Neural progenitor cell (in vitro differentiated cells): ENCODE data around the gene LTBP3. TPM values are rescaled to one million over a fixed set of nuclear protein-coding genes. Genes with fewer than 3 reads are reported as not detected.
A peak's percentile ranks its signal among the peaks of the same experiment; 100 is the strongest.

Experiments used
- DNase-seq: peaks from one replicate; pipeline ENCODE4 v3.0.0-alpha.2; 2016; ENCODE audit warnings: low spot score
- H2AFZ ChIP-seq: fragments of 200-600 bp; sonication (generic); replicated peaks from 2 replicates; pipeline ENCODE4 v1.6.1; 2016; ENCODE audit warnings: antibody characterized with exemption
- H3F3A ChIP-seq: fragments of 200-600 bp; sonication (generic); 2 replicates; pipeline ENCODE4 v1.6.1; 2016; ENCODE audit warnings: antibody characterized with exemption, low read depth
- H3K27ac ChIP-seq: fragments of 200-600 bp; sonication (generic); 2 replicates; pipeline ENCODE4 v1.5.1; 2016; ENCODE audit warnings: mild to moderate bottlenecking
- H3K27me3 ChIP-seq: fragments of 200-600 bp; sonication (generic); 2 replicates; pipeline ENCODE4 v1.6.1; 2016; ENCODE audit warnings: mild to moderate bottlenecking, moderate library complexity
- H3K36me3 ChIP-seq: fragments of 200-600 bp; sonication (generic); 2 replicates; pipeline ENCODE4 v1.5.1; 2016
- H3K4me1 ChIP-seq: fragments of 200-600 bp; sonication (generic); 2 replicates; pipeline ENCODE4 v1.6.1; 2016; ENCODE audit warnings: mixed run types
- H3K4me2 ChIP-seq: fragments of 200-600 bp; sonication (generic); 2 replicates; pipeline ENCODE4 v1.6.1; 2016
- H3K4me3 ChIP-seq: fragments of 200-600 bp; sonication (generic); 2 replicates; pipeline ENCODE4 v1.5.1; 2016
- H3K79me2 ChIP-seq: fragments of 200-600 bp; sonication (generic); 2 replicates; pipeline ENCODE4 v1.6.1; 2016; ENCODE audit warnings: low read depth
- H3K9ac ChIP-seq: fragments of 200-600 bp; sonication (generic); 2 replicates; pipeline ENCODE4 v1.6.1; 2016
- H3K9me3 ChIP-seq: fragments of 200-600 bp; sonication (generic); 2 replicates; pipeline ENCODE4 v1.5.1; 2016; ENCODE audit warnings: low read depth
- H4K20me1 ChIP-seq: fragments of 200-600 bp; sonication (generic); 2 replicates; pipeline ENCODE4 v1.6.1; 2016; ENCODE audit warnings: low read depth
- H3K27ac Mint-ChIP-seq: 3 replicates; pipeline ENCODE4 v1.8.0; 2021; ENCODE audit warnings: mixed read lengths
- H3K27me3 Mint-ChIP-seq: 2 replicates; pipeline ENCODE4 v1.8.0; 2022; ENCODE audit warnings: low read depth, mild to moderate bottlenecking, inconsistent platforms, moderate library complexity, mixed read lengths; ENCODE audit not compliant: insufficient read depth
- H3K36me3 Mint-ChIP-seq: 3 replicates; pipeline ENCODE4 v1.8.0; 2021; ENCODE audit warnings: mixed read lengths
- H3K4me1 Mint-ChIP-seq: 3 replicates; pipeline ENCODE4 v1.8.0; 2021; ENCODE audit warnings: mixed read lengths
- H3K4me3 Mint-ChIP-seq: 3 replicates; pipeline ENCODE4 v1.8.0; 2021; ENCODE audit warnings: mild to moderate bottlenecking, moderate library complexity, mixed read lengths
- H3K9me3 Mint-ChIP-seq: 3 replicates; pipeline ENCODE4 v1.8.0; 2020; ENCODE audit warnings: mixed read lengths
- CTCF ChIP-seq: fragments of 200-600 bp; sonication (generic); IDR thresholded peaks from 2 replicates; pipeline ENCODE4 v1.5.1; 2017; ENCODE audit warnings: antibody characterized with exemption, mild to moderate bottlenecking
- EZH2 ChIP-seq: fragments of 200-600 bp; sonication (generic); IDR thresholded peaks from 2 replicates; pipeline ENCODE4 v1.6.1; 2017; ENCODE audit warnings: antibody characterized with exemption, mild to moderate bottlenecking, moderate library complexity
- EZH2phosphoT487 ChIP-seq: fragments of 200-600 bp; sonication (generic); IDR thresholded peaks from 2 replicates; pipeline ENCODE4 v1.6.1; 2017; ENCODE audit warnings: antibody characterized with exemption
- total RNA-seq: library from RNA; depleted of rRNA; stranded (reverse); fragments of >200 nt; gene quantifications from 2 replicates; pipeline ENCODE4 v1.2.3, GENCODE V29; 2015; ENCODE audit warnings: low replicate concordance

LTBP3 gene
- total RNA-seq, 1 donor from 2014 or later: 1.2 TPM

- no peak overlapping the region for H2AFZ ChIP-seq
- Mint-ChIP-seq H3K4me3 (no peak overlapping the region), H3K36me3 (peaks cover 23% of the 10 kb centered on the region), H3K27ac (no peak overlapping the region), H3K9me3 (no peaks in the 10 kb centered on the region), H3K27me3 (peaks cover 2% of the 10 kb centered on the region), H3K4me1 (peaks cover 12% of the 10 kb centered on the region)
- no peak for TF ChIP-seq EZH2phosphoT487
- TF ChIP-seq CTCF: no peak
- TF ChIP-seq EZH2: no peak
- no peak for DNase-seq
- no peak overlapping the region for H3K4me2 ChIP-seq
- H3K36me3 ChIP-seq: no peaks in the 10 kb centered on the region
- H4K20me1 ChIP-seq: peaks cover 44% of the 10 kb centered on the region
- no peaks in the 10 kb centered on the region for H3K27me3 ChIP-seq
- H3K79me2 ChIP-seq: peaks cover 15% of the 10 kb centered on the region
- peaks cover 5% of the 10 kb centered on the region for H3K4me1 ChIP-seq
- H3F3A ChIP-seq: peaks cover 4% of the 10 kb centered on the region
- H3K27ac ChIP-seq: no peak overlapping the region
- H3K9me3 ChIP-seq: no peaks in the 10 kb centered on the region
- H3K9ac ChIP-seq: no peak overlapping the region
- no peak overlapping the region for H3K4me3 ChIP-seq
Observed at GRCh38 chr11:65529475-65530156, 28.5 kb downstream of the LTBP3 start.

- Histone ChIP-seq H3K4me3 (no peak overlapping the region), H2AFZ (no peak overlapping the region), H3K9me3 (no peaks in the 10 kb centered on the region), H3F3A (peaks cover 11% of the 10 kb centered on the region), H3K36me3 (no peaks in the 10 kb centered on the region), H3K4me1 (peaks cover 12% of the 10 kb centered on the region), H3K4me2 (no peak overlapping the region), H3K27ac (no peak overlapping the region), H3K27me3 (no peaks in the 10 kb centered on the region), H3K9ac (no peak overlapping the region), H4K20me1 (peaks cover 49% of the 10 kb centered on the region), H3K79me2 (peaks cover 15% of the 10 kb centered on the region)
- no peak overlapping the region for H3K27ac Mint-ChIP-seq
- DNase-seq: no peak
- H3K9me3 Mint-ChIP-seq: no peaks in the 10 kb centered on the region
- no peaks in the 10 kb centered on the region for H3K27me3 Mint-ChIP-seq
- H3K4me1 Mint-ChIP-seq: peaks cover 17% of the 10 kb centered on the region
- peak overlapping the region; percentile 49 for H3K4me3 Mint-ChIP-seq
- H3K36me3 Mint-ChIP-seq: peaks cover 21% of the 10 kb centered on the region
- TF ChIP-seq CTCF: no peak
- no peak for TF ChIP-seq EZH2
Observed at GRCh38 chr11:65528819-65529350, 29.3 kb downstream of the LTBP3 start.

- Histone ChIP-seq H3K36me3 (no peaks in the 10 kb centered on the region), H3K4me1 (peaks cover 16% of the 10 kb centered on the region), H3K27me3 (no peaks in the 10 kb centered on the region), H2AFZ (no peak overlapping the region), H3K27ac (no peak overlapping the region), H3K79me2 (peaks cover 15% of the 10 kb centered on the region), H3K4me2 (no peak overlapping the region), H3K4me3 (no peak overlapping the region), H4K20me1 (peaks cover 51% of the 10 kb centered on the region), H3K9ac (no peak overlapping the region), H3F3A (peaks cover 12% of the 10 kb centered on the region), H3K9me3 (no peaks in the 10 kb centered on the region)
- no peak for DNase-seq
- H3K36me3 Mint-ChIP-seq: peaks cover 18% of the 10 kb centered on the region
- no peak for TF ChIP-seq EZH2phosphoT487
- H3K4me3 Mint-ChIP-seq: peak overlapping the region; percentile 87
- H3K9me3 Mint-ChIP-seq: no peaks in the 10 kb centered on the region
- peaks cover 38% of the 10 kb centered on the region for H3K4me1 Mint-ChIP-seq
- peaks cover 3% of the 10 kb centered on the region for H3K27me3 Mint-ChIP-seq
- no peak overlapping the region for H3K27ac Mint-ChIP-seq
Observed at GRCh38 chr11:65526744-65527143, 31.4 kb downstream of the LTBP3 start.
